Natural killer cell (primary cell): Measurements from ENCODE around the gene CFAP20. TPM values are rescaled to one million over a fixed set of nuclear protein-coding genes. Genes with fewer than 3 reads are reported as not detected.

Experiments
- ATAC-seq, 3 donors: fragments of 150-1000 bp in 2 of 3; fragments of 200-7000 bp in 1 of 3; cut with Tn5 transposase; 1 replicate in 1 of 3; 2 replicates in 2 of 3; pipeline ENCODE4 v1.10.0; 2021; ENCODE audit warnings: mild to moderate bottlenecking in 2 of 3, moderate library complexity in 2 of 3
- DNase-seq, 2 donors: peaks; one replicate each; pipeline versions ENCODE4 v3.0.0 to v3.0.0-alpha.2; 2013 to 2021; ENCODE audit warnings: mixed read lengths in 1 of 2
- H3K27ac ChIP-seq: one replicate; pipeline ENCODE4 v1.5.1; 2013; ENCODE audit warnings: mild to moderate bottlenecking, low read length
- H3K27me3 ChIP-seq: one replicate; pipeline ENCODE4 v1.6.1; 2013; ENCODE audit warnings: low read length; ENCODE audit not compliant: control insufficient read depth, insufficient read depth
- H3K36me3 ChIP-seq: one replicate; pipeline ENCODE4 v1.6.1; 2013; ENCODE audit warnings: low read length; ENCODE audit not compliant: control insufficient read depth, insufficient read depth
- H3K4me1 ChIP-seq: one replicate; pipeline ENCODE4 v1.6.1; 2013; ENCODE audit warnings: low read length; ENCODE audit not compliant: control insufficient read depth, insufficient read depth
- H3K4me3 ChIP-seq: one replicate; pipeline ENCODE4 v1.5.1; 2013; ENCODE audit warnings: low read length
- H3K9me3 ChIP-seq: one replicate; pipeline ENCODE4 v1.6.1; 2013; ENCODE audit warnings: low read length; ENCODE audit not compliant: control insufficient read depth, insufficient read depth
- H3K27ac Mint-ChIP-seq, 2 donors: one replicate each; pipeline ENCODE4 v1.8.0; 2022; ENCODE audit warnings: mild to moderate bottlenecking in 2 of 2, mixed read lengths in 2 of 2, moderate library complexity in 1 of 2
- H3K27me3 Mint-ChIP-seq, 2 donors: one replicate each; pipeline ENCODE4 v1.8.0; 2022; ENCODE audit warnings: low read depth in 2 of 2, mixed read lengths in 2 of 2
- H3K36me3 Mint-ChIP-seq: one replicate; pipeline ENCODE4 v1.8.0; 2022; ENCODE audit warnings: mixed read lengths
- H3K4me1 Mint-ChIP-seq, 2 donors: one replicate each; pipeline ENCODE4 v1.8.0; 2022; ENCODE audit warnings: mixed read lengths in 2 of 2
- H3K4me3 Mint-ChIP-seq: one replicate; pipeline ENCODE4 v1.8.0; 2022; ENCODE audit warnings: mild to moderate bottlenecking, moderate library complexity, mixed read lengths
- H3K9me3 Mint-ChIP-seq, 2 donors: one replicate each; pipeline ENCODE4 v1.8.0; 2022; ENCODE audit warnings: mixed read lengths in 2 of 2
- WGBS: methylation state at CpG from one replicate; pipeline ENCODE4 v1.1.7; 2013; ENCODE audit warnings: missing lambda C conversion rate; ENCODE audit not compliant: insufficient coverage; 5-methylcytosine and 5-hydroxymethylcytosine counted together
- intact Hi-C: fragments of 100-400 bp; cut with micrococcal nuclease; formaldehyde crosslinking; loops from one replicate; pipeline ENCODE4 v1.14.2; 2022
- total RNA-seq, 4 donors: library from RNA; stranded (reverse); fragments of 120-200 nt in 1 of 4; gene quantifications; one replicate each; pipeline versions ENCODE4 v1.2.3 to v1.2.4, GENCODE V29; 2013 to 2022
- TF ChIP-seq, protein P1 (sequence below): fragments of 200-600 bp; IDR thresholded peaks from one replicate; pipeline ENCODE4 v1.8.0; 2022; ENCODE audit warnings: antibody characterized with exemption

CFAP20 gene
- total RNA-seq, 3 donors from 2014 or later (not counting 1 experiment from before 2014, with no cell fraction given): 57.9 to 137 (median 64.7) TPM

DNA sequence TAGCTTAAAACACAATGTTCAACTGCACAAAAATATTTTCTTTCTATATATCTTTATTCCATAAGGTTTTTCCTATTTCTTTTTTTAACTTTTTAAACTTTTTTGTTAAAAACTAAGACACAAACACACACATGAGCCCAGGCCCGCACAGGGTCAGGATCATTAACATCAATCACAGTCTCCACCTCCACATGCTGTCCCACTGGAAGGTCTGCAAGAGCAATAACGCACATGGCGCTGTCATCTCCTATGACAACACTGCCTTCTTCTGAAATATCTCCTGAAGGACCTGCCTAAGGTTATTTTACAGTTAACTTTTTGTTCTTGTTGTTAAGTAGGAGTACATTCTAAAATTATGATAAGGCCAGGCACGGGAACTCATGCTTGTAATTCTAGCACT lies 4.1 kb downstream of the CFAP20 start:
- H3K4me1 ChIP-seq: peaks cover 30% of the 10 kb centered on the region
- no peaks in the 10 kb centered on the region for H3K36me3 ChIP-seq
- no peak overlapping the region for H3K4me3 Mint-ChIP-seq
- DNase-seq (no peak), ATAC-seq (no peak)
- intact Hi-C loops: loop anchor here (5.0 to 10.0 kb wide), 3 partner anchors 230 to 823 kb away; partner anchors contain the start of gene KATNB1
- H3K27ac Mint-ChIP-seq: peak overlapping the region in 1 of 2 donors; percentile 93
- peaks cover 3% of the 10 kb centered on the region for H3K9me3 ChIP-seq
- no peaks in the 10 kb centered on the region for H3K27me3 ChIP-seq
- no peak overlapping the region for H3K4me3 ChIP-seq
- H3K36me3 Mint-ChIP-seq: no peaks in the 10 kb centered on the region
- no peaks in the 10 kb centered on the region for H3K27me3 Mint-ChIP-seq
- peaks cover 66 to 69% of the 10 kb centered on the region in 2 donors for H3K4me1 Mint-ChIP-seq
- H3K27ac ChIP-seq: no peak overlapping the region
- TF ChIP-seq, protein P1, sequence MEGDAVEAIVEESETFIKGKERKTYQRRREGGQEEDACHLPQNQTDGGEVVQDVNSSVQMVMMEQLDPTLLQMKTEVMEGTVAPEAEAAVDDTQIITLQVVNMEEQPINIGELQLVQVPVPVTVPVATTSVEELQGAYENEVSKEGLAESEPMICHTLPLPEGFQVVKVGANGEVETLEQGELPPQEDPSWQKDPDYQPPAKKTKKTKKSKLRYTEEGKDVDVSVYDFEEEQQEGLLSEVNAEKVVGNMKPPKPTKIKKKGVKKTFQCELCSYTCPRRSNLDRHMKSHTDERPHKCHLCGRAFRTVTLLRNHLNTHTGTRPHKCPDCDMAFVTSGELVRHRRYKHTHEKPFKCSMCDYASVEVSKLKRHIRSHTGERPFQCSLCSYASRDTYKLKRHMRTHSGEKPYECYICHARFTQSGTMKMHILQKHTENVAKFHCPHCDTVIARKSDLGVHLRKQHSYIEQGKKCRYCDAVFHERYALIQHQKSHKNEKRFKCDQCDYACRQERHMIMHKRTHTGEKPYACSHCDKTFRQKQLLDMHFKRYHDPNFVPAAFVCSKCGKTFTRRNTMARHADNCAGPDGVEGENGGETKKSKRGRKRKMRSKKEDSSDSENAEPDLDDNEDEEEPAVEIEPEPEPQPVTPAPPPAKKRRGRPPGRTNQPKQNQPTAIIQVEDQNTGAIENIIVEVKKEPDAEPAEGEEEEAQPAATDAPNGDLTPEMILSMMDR: no peak
- no peaks in the 10 kb centered on the region for H3K9me3 Mint-ChIP-seq
- 90% methylated on average over 4 of the region's 4 CpGs for WGBS

DNA sequence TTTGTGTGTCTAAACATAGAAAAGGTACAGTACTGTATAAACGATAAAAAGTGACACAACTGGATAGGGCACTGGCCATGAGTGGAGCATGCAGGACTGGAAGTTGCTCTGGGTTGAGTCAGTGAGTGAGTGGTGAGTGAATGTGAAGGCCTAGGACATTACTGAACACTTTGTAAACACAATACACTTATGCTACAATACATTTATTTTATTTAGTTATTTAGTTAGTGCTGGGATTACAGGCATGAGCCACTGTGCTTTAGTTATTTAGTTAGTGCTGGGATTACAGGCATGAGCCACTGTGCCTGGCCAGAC lies 4.6 kb downstream of the CFAP20 start:
- no peaks in the 10 kb centered on the region for H3K36me3 Mint-ChIP-seq
- peaks cover 25% of the 10 kb centered on the region for H3K4me1 ChIP-seq
- no peak for ATAC-seq
- DNase-seq: no peak
- no peaks in the 10 kb centered on the region for H3K9me3 Mint-ChIP-seq
- H3K9me3 ChIP-seq: no peaks in the 10 kb centered on the region
- H3K27ac Mint-ChIP-seq: peak overlapping the region; percentile 30 to 82
- no peaks in the 10 kb centered on the region for H3K27me3 Mint-ChIP-seq
- H3K4me3 Mint-ChIP-seq: no peak overlapping the region
- WGBS: 84% methylated on average over 1 of the region's 1 CpG
- TF ChIP-seq, protein P1: no peak
- no peak overlapping the region for H3K4me3 ChIP-seq
- H3K36me3 ChIP-seq: no peaks in the 10 kb centered on the region
- peaks cover 67 to 72% of the 10 kb centered on the region in 2 donors for H3K4me1 Mint-ChIP-seq
- H3K27ac ChIP-seq: no peak overlapping the region
- intact Hi-C loops: loop anchor here (10.0 kb wide), 1 partner anchor 230 kb away; no protein-coding TSS in a partner anchor
- no peaks in the 10 kb centered on the region for H3K27me3 ChIP-seq

DNA sequence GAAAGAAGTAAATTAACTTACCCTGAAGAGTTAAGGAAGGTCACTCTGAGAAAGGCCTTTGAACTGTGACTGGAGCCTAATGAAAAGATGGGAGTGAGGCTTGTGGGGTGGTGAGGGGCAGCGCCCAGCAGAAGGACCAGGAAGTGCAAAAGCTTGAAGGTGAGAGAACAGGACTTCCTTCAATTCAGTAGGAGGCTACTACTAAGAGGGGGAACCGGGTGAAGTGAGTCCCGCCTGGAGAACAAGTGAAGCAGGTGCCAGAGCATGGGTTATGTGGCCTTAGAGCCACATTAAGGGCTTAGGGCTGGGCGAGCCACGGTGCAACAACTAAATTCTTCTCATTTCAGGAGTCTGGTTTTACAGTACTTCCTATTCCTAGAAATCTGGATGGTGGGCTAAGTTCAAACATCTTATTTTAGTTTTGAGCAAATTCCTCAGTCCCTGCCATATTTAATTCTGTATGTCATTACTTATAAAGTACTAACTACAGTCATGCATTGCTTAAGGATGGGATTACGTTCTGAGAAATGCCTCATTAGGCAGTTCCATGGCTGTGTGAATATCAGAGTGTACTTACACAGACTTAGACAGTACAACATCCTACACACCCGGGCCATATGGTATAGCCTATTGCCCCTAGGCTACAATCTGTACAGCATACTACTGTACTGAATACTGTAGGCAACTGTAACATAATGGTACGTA lies 5.1 kb downstream of the CFAP20 start:
- peak overlapping the region; percentile 30 to 82 for H3K27ac Mint-ChIP-seq
- intact Hi-C loops: loop anchor here (10.0 kb wide), 1 partner anchor 229 kb away; no protein-coding TSS in a partner anchor
- H3K36me3 Mint-ChIP-seq: no peaks in the 10 kb centered on the region
- DNase-seq (no peak), ATAC-seq (no peak)
- H3K4me1 Mint-ChIP-seq: peaks cover 61 to 67% of the 10 kb centered on the region in 2 donors
- no peaks in the 10 kb centered on the region for H3K27me3 Mint-ChIP-seq
- H3K27me3 ChIP-seq: no peaks in the 10 kb centered on the region
- H3K4me3 Mint-ChIP-seq: no peak overlapping the region
- H3K9me3 Mint-ChIP-seq: no peaks in the 10 kb centered on the region
- TF ChIP-seq, protein P1: no peak
- H3K9me3 ChIP-seq: no peaks in the 10 kb centered on the region
- no peak overlapping the region for H3K27ac ChIP-seq
- WGBS: 56% methylated on average over 7 of the region's 8 CpGs
- H3K36me3 ChIP-seq: no peaks in the 10 kb centered on the region
- peaks cover 25% of the 10 kb centered on the region for H3K4me1 ChIP-seq
- H3K4me3 ChIP-seq: no peak overlapping the region
